Breast epithelium (tissue), 4 donors: ENCODE measurements around the gene KIFC1. TPM values are rescaled to one million over a fixed set of nuclear protein-coding genes. Genes with fewer than 3 reads are reported as not detected.

Source experiments
- DNase-seq, 2 donors: peaks; one replicate each; pipeline ENCODE4 v3.0.0-alpha.2; 2019; ENCODE audit warnings: low spot score in 2 of 2
- H3K27ac ChIP-seq, 2 donors: fragments of 200-600 bp; sonication (generic) in 1 of 2; one replicate each; pipeline ENCODE4 v1.5.1; 2016 to 2019; ENCODE audit warnings: mild to moderate bottlenecking in 1 of 2
- H3K27me3 ChIP-seq, 2 donors: fragments of 200-600 bp; sonication (generic) in 1 of 2; one replicate each; pipeline versions ENCODE4 v1.5.1 to v1.6.0; 2017 to 2019; ENCODE audit warnings: control low read depth in 1 of 2, mild to moderate bottlenecking in 1 of 2
- H3K36me3 ChIP-seq: fragments of 200-600 bp; one replicate; pipeline ENCODE4 v1.5.1; 2019
- H3K4me1 ChIP-seq, 2 donors: fragments of 200-600 bp; sonication (generic); one replicate each; pipeline ENCODE4 v1.5.1; 2016 to 2019; ENCODE audit warnings: control low read depth in 1 of 2
- H3K4me3 ChIP-seq, 3 donors: fragments of 200-600 bp; sonication (generic); 1 replicate in 2 of 3; 2 replicates in 1 of 3; pipeline ENCODE4 v1.5.1; 2016 to 2019; ENCODE audit warnings: mild to moderate bottlenecking in 3 of 3, moderate library complexity in 2 of 3
- H3K9me3 ChIP-seq, 2 donors: fragments of 200-600 bp; sonication (generic) in 1 of 2; one replicate each; pipeline ENCODE4 v1.5.1; 2016 to 2019; ENCODE audit warnings: control low read depth in 1 of 2
- POLR2A ChIP-seq: fragments of 450-650 bp; IDR thresholded peaks from one replicate; pipeline ENCODE4 v1.6.1; 2016; ENCODE audit warnings: antibody characterized with exemption, mild to moderate bottlenecking, moderate library complexity
- intact Hi-C: fragments of 100-400 bp; cut with DNase I; formaldehyde crosslinking; loops from one replicate; pipeline ENCODE4 v1.15.1; 2023; ENCODE audit warnings: low total_unique reads
- total RNA-seq, 3 donors: library from RNA; depleted of rRNA; stranded (reverse); fragments of >200 nt; gene quantifications; one replicate each; pipeline ENCODE4 v1.1.0, GENCODE V29; 2016
- TF ChIP-seq, protein P1 (sequence below), 3 donors: fragments of 450-650 bp; IDR thresholded peaks; one replicate each; pipeline ENCODE4 v1.5.1; 2016 to 2017; ENCODE audit warnings: antibody characterized with exemption in 3 of 3, mild to moderate bottlenecking in 3 of 3, moderate library complexity in 3 of 3

KIFC1 gene
- total RNA-seq, 3 donors from 2014 or later, result 2.0 to 3.8 (median 3.2) TPM

DNA sequence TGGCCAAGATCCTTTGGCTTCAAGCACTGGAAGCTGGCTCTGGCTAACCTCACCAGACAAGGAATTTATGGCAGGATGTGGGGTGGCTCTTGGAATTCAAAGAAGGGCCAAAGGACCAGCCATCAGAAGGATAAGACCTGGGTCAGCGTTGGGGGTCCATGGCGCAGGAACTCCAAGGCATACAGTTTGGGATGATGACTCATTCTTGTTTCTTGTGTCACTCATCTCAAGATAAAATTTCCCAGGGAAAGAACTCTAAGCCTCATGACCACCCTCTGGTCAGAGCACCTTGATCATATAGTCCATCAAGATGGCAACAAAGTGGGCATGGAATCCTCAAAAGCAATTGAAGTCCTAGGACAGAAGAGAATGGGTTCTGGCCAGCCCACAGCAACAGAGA, 67.6 kb downstream of the KIFC1 start:
- Histone ChIP-seq H3K9me3 (no peaks in the 10 kb centered on the region), H3K36me3 (no peaks in the 10 kb centered on the region), H3K27ac (no peak overlapping the region), H3K27me3 (no peaks in the 10 kb centered on the region), H3K4me3 (no peak overlapping the region), H3K4me1 (peaks cover 0 to 6% of the 10 kb centered on the region in 2 donors)
- no peak for DNase-seq
- TF ChIP-seq, protein P1, sequence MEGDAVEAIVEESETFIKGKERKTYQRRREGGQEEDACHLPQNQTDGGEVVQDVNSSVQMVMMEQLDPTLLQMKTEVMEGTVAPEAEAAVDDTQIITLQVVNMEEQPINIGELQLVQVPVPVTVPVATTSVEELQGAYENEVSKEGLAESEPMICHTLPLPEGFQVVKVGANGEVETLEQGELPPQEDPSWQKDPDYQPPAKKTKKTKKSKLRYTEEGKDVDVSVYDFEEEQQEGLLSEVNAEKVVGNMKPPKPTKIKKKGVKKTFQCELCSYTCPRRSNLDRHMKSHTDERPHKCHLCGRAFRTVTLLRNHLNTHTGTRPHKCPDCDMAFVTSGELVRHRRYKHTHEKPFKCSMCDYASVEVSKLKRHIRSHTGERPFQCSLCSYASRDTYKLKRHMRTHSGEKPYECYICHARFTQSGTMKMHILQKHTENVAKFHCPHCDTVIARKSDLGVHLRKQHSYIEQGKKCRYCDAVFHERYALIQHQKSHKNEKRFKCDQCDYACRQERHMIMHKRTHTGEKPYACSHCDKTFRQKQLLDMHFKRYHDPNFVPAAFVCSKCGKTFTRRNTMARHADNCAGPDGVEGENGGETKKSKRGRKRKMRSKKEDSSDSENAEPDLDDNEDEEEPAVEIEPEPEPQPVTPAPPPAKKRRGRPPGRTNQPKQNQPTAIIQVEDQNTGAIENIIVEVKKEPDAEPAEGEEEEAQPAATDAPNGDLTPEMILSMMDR (IDR thresholded peaks at IDR 0.05), result no peak
- TF ChIP-seq POLR2A, result no peak
- intact Hi-C loops, result no loop called here

Other genes with a start within 250 kb of the KIFC1 start
- 1 to 10 TPM in 1 of 3 donors, under 1 TPM in 2; 0.32 to 1.0 (median 0.98) TPM for gene COL11A2, start 199.4 kb upstream of the KIFC1 start, total RNA-seq
- 10 to 100 TPM; 27.4 to 39.1 (median 27.5) TPM for gene RXRB, start 191.2 kb upstream of the KIFC1 start, total RNA-seq
- 10 to 100 TPM; 55.0 to 79.3 (median 74.1) TPM for gene SLC39A7, start 191.0 kb upstream of the KIFC1 start, total RNA-seq
- gene HSD17B8, start 187.2 kb upstream of the KIFC1 start, total RNA-seq, result 10 to 100 TPM; 17.0 to 33.8 (median 18.4) TPM
- gene RING1, start 183.3 kb upstream of the KIFC1 start, total RNA-seq, result 10 to 100 TPM; 11.8 to 20.6 (median 19.5) TPM
- gene VPS52, start 119.9 kb upstream of the KIFC1 start, total RNA-seq, result 10 to 100 TPM; 29.4 to 55.6 (median 44.2) TPM
- 1,000 to 10,000 TPM; 3,121 to 5,317 (median 4,287) TPM for gene RPS18, start 119.7 kb upstream of the KIFC1 start, total RNA-seq
- 10 to 100 TPM in 2 of 3 donors, 1 to 10 TPM in 1; 8.2 to 15.0 (median 11.1) TPM for gene B3GALT4, start 114.7 kb upstream of the KIFC1 start, total RNA-seq
- 10 to 100 TPM; 48.2 to 75.1 (median 58.8) TPM for gene WDR46, start 102.6 kb upstream of the KIFC1 start, total RNA-seq
- gene PFDN6, start 102.2 kb upstream of the KIFC1 start, total RNA-seq, result 10 to 100 TPM; 23.3 to 28.6 (median 26.9) TPM
- 100 to 1,000 TPM in 2 of 3 donors, 10 to 100 TPM in 1; 38.9 to 151 (median 103) TPM for gene RGL2, start 92.9 kb upstream of the KIFC1 start, total RNA-seq
- gene TAPBP, start 77.7 kb upstream of the KIFC1 start, total RNA-seq, result 10 to 100 TPM; 38.6 to 67.8 (median 43.6) TPM
- 10 to 100 TPM; 12.6 to 27.2 (median 18.7) TPM for gene ZBTB22, start 74.1 kb upstream of the KIFC1 start, total RNA-seq
- 10 to 100 TPM; 39.0 to 56.3 (median 39.8) TPM for gene DAXX, start 68.9 kb upstream of the KIFC1 start, total RNA-seq
- gene PHF1, start 19.2 kb downstream of the KIFC1 start, total RNA-seq, result 10 to 100 TPM; 72.8 to 82.8 (median 77.3) TPM
- 100 to 1,000 TPM in 2 of 3 donors, 10 to 100 TPM in 1; 81.3 to 123 (median 111) TPM for gene CUTA, start 26.3 kb downstream of the KIFC1 start, total RNA-seq
- 10 to 100 TPM in 2 of 3 donors, 1 to 10 TPM in 1; 6.1 to 12.5 (median 10.7) TPM for gene SYNGAP1, start 28.2 kb downstream of the KIFC1 start, total RNA-seq
- gene ZBTB9, start 62.8 kb downstream of the KIFC1 start, total RNA-seq, result 1 to 10 TPM; 1.9 to 5.1 (median 3.6) TPM
- gene BAK1, start 188.5 kb downstream of the KIFC1 start, total RNA-seq, result 10 to 100 TPM in 1 of 3 donors, 1 to 10 TPM in 2; 6.7 to 11.1 (median 7.0) TPM
- 10 to 100 TPM; 18.4 to 40.0 (median 27.7) TPM for gene ITPR3, start 229.5 kb downstream of the KIFC1 start, total RNA-seq